H9 (cell line): Measurements from ENCODE around the gene THBS1. TPM values are rescaled to one million over a fixed set of nuclear protein-coding genes. Genes with fewer than 3 reads are reported as not detected.

Experiments
- DNase-seq: peaks from one replicate; pipeline ENCODE4 v3.0.0-alpha.2; 2017
- H2AFZ ChIP-seq: one replicate; pipeline ENCODE4 v1.6.1; 2013; ENCODE audit warnings: mild to moderate bottlenecking, low read length, control low read depth, moderate library complexity
- H2AK5ac ChIP-seq: 2 replicates; pipeline ENCODE4 v1.6.1; 2013; ENCODE audit warnings: low read length, control low read depth, mixed read lengths; ENCODE audit not compliant: insufficient read length
- H2BK120ac ChIP-seq: one replicate; pipeline ENCODE4 v1.6.1; 2013; ENCODE audit warnings: low read depth, mild to moderate bottlenecking, low read length, control low read depth, inconsistent platforms; ENCODE audit not compliant: poor library complexity, severe bottlenecking
- H2BK12ac ChIP-seq: 2 replicates; pipeline ENCODE4 v1.6.1; 2013; ENCODE audit warnings: low read length, control low read depth, mixed read lengths, low read depth; ENCODE audit not compliant: insufficient read length
- H2BK15ac ChIP-seq: 2 replicates; pipeline ENCODE4 v1.6.1; 2013; ENCODE audit warnings: low read depth, low read length, control low read depth
- H2BK20ac ChIP-seq: one replicate; pipeline ENCODE4 v1.6.1; 2013; ENCODE audit warnings: low read depth, mild to moderate bottlenecking, low read length, control low read depth, inconsistent platforms; ENCODE audit not compliant: poor library complexity, severe bottlenecking
- H2BK5ac ChIP-seq: 2 replicates; pipeline ENCODE4 v1.6.1; 2013; ENCODE audit warnings: low read length, control low read depth, mixed read lengths; ENCODE audit not compliant: insufficient read length
- H3K14ac ChIP-seq: 2 replicates; pipeline ENCODE4 v1.6.1; 2013; ENCODE audit warnings: low read length, control low read depth; ENCODE audit not compliant: insufficient read depth
- H3K18ac ChIP-seq: 2 replicates; pipeline ENCODE4 v1.6.1; 2013; ENCODE audit warnings: low read depth, mild to moderate bottlenecking, mixed read lengths, low read length, control low read depth; ENCODE audit not compliant: insufficient read length
- H3K23ac ChIP-seq: 2 replicates; pipeline ENCODE4 v1.6.1; 2013; ENCODE audit warnings: low read length, control low read depth, mixed read lengths, low read depth; ENCODE audit not compliant: insufficient read length
- H3K23me2 ChIP-seq: 2 replicates; pipeline ENCODE4 v1.6.1; 2013; ENCODE audit warnings: low read depth, mild to moderate bottlenecking, mixed read lengths, low read length, control low read depth; ENCODE audit not compliant: insufficient read length, poor library complexity, severe bottlenecking
- H3K27ac ChIP-seq: 2 replicates; pipeline ENCODE4 v1.5.1; 2013; ENCODE audit warnings: low read length, control low read depth, mixed read lengths, low read depth; ENCODE audit not compliant: insufficient read length
- H3K27me3 ChIP-seq: 2 replicates; pipeline ENCODE4 v1.6.1; 2013; ENCODE audit warnings: low read length, control low read depth, inconsistent platforms; ENCODE audit not compliant: insufficient read depth
- H3K4ac ChIP-seq: 2 replicates; pipeline ENCODE4 v1.6.1; 2013; ENCODE audit warnings: low read depth, mild to moderate bottlenecking, control low read depth, inconsistent platforms, low read length, moderate library complexity
- H3K4me1 ChIP-seq: 2 replicates; pipeline ENCODE4 v1.6.1; 2013; ENCODE audit warnings: low read length, control low read depth, inconsistent platforms; ENCODE audit not compliant: insufficient read depth
- H3K4me2 ChIP-seq: 2 replicates; pipeline ENCODE4 v1.6.1; 2013; ENCODE audit warnings: low read length, control low read depth, mixed read lengths; ENCODE audit not compliant: insufficient read length, insufficient read depth
- H3K56ac ChIP-seq: 2 replicates; pipeline ENCODE4 v1.6.1; 2013; ENCODE audit warnings: low read depth, mild to moderate bottlenecking, mixed read lengths, low read length, control low read depth; ENCODE audit not compliant: insufficient read length
- H3K79me1 ChIP-seq: 2 replicates; pipeline ENCODE4 v1.6.1; 2013; ENCODE audit warnings: low read depth, mild to moderate bottlenecking, moderate library complexity, low read length, control low read depth, inconsistent platforms; ENCODE audit not compliant: insufficient read depth, poor library complexity, severe bottlenecking
- H3K79me2 ChIP-seq: 2 replicates; pipeline ENCODE4 v1.6.1; 2013; ENCODE audit warnings: low read length, control low read depth, inconsistent platforms; ENCODE audit not compliant: insufficient read depth
- H3K9ac ChIP-seq: 2 replicates; pipeline ENCODE4 v1.6.1; 2013; ENCODE audit warnings: low read length, control low read depth, mixed read lengths; ENCODE audit not compliant: insufficient read length; ENCODE audit errors: extremely low read depth
- H3K9me3 ChIP-seq: one replicate; pipeline ENCODE4 v1.6.1; 2013; ENCODE audit warnings: low read depth, low read length, inconsistent platforms; ENCODE audit not compliant: control insufficient read depth
- H3T11ph ChIP-seq: one replicate; pipeline ENCODE4 v1.6.1; 2013; ENCODE audit warnings: mild to moderate bottlenecking, low read length, control low read depth, inconsistent platforms
- H4K20me1 ChIP-seq: one replicate; pipeline ENCODE4 v1.6.1; 2013; ENCODE audit not compliant: control insufficient read depth, insufficient read length, insufficient read depth
- H4K5ac ChIP-seq: 2 replicates; pipeline ENCODE4 v1.6.1; 2013; ENCODE audit warnings: low read depth, mild to moderate bottlenecking, mixed read lengths, low read length, control low read depth; ENCODE audit not compliant: insufficient read length
- H4K8ac ChIP-seq: replicated peaks from 2 replicates; pipeline ENCODE4 v1.6.1; 2013; ENCODE audit warnings: low read length, control low read depth, mixed read lengths, low read depth; ENCODE audit not compliant: insufficient read length
- H4K91ac ChIP-seq: 2 replicates; pipeline ENCODE4 v1.6.1; 2013; ENCODE audit warnings: low read depth, mild to moderate bottlenecking, moderate library complexity, mixed read lengths, low read length, control low read depth; ENCODE audit not compliant: insufficient read length
- H3K27ac Mint-ChIP-seq, 3 experiments: 2 replicates in 2 of 3; 3 replicates in 1 of 3; pipeline ENCODE4 v1.8.0; 2020 to 2021; ENCODE audit warnings: mixed read lengths in 3 of 3, mild to moderate bottlenecking in 1 of 3, moderate library complexity in 1 of 3
- H3K27me3 Mint-ChIP-seq: 2 replicates; pipeline ENCODE4 v1.8.0; 2021; ENCODE audit warnings: low read depth, mild to moderate bottlenecking, moderate library complexity, mixed read lengths
- H3K36me3 Mint-ChIP-seq, 3 experiments: 2 replicates in 2 of 3; 3 replicates in 1 of 3; pipeline ENCODE4 v1.8.0; 2020 to 2021; ENCODE audit warnings: low read depth in 3 of 3, mixed read lengths in 3 of 3; ENCODE audit not compliant: insufficient read depth in 1 of 3
- H3K4me1 Mint-ChIP-seq, 2 experiments: 2 replicates each; pipeline ENCODE4 v1.8.0; 2020; ENCODE audit warnings: mixed read lengths in 2 of 2
- H3K4me3 Mint-ChIP-seq, 2 experiments: 2 replicates in 1 of 2; 3 replicates in 1 of 2; pipeline ENCODE4 v1.8.0; 2020 to 2021; ENCODE audit warnings: mild to moderate bottlenecking in 2 of 2, mixed read lengths in 2 of 2, moderate library complexity in 1 of 2
- H3K9me3 Mint-ChIP-seq, 2 experiments: 2 replicates in 1 of 2; 3 replicates in 1 of 2; pipeline ENCODE4 v1.8.0; 2020; ENCODE audit warnings: mild to moderate bottlenecking in 2 of 2, mixed read lengths in 2 of 2, moderate library complexity in 1 of 2
- WGBS: extraction: QIAGEN DNeasy Blood & Tissue Kit; methylation state at CpG from one replicate; pipeline ENCODE4 v1.1.7; 2013; ENCODE audit warnings: missing lambda C conversion rate, low lambda C conversion rate, mixed read lengths; ENCODE audit not compliant: insufficient read length; ENCODE audit errors: extremely low coverage; 5-methylcytosine and 5-hydroxymethylcytosine counted together
- total RNA-seq: library from RNA; stranded (reverse); gene quantifications from 2 replicates; pipeline ENCODE4 v1.2.1, GENCODE V29; 2021
- TF ChIP-seq, protein P1 (sequence below): fragments of 200-600 bp; sonication (generic); conservative IDR thresholded peaks from 3 replicates; pipeline ENCODE4 v1.8.0; 2021; ENCODE audit warnings: antibody characterized with exemption, mild to moderate bottlenecking

THBS1 gene
- total RNA-seq, 1 experiment from 2014 or later, result 72.1 TPM

DNA sequence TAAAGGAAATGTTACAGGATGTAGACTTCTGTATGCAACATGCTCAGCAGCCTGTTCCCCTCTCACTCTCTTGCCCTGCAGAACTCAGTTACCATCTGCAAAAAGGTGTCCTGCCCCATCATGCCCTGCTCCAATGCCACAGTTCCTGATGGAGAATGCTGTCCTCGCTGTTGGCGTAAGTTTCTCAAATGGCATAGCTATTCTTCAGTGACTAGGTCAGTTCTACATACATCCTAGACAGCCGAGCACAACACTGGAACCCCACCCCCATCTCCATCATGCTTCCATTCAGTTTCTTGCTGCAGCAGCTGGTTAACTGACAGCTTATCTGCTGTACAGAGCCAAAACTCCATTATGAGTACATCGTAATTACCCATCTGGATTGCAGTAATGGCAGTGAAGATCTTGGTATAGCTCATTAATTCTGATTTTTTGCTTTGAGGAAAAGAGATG is 4.5 kb downstream of the THBS1 start:
- H3K79me2 ChIP-seq, result no peaks in the 10 kb centered on the region; the same call in 1 of the 2 replicates
- no CpG with 5 or more reads among the region's 4 CpGs for WGBS
- Mint-ChIP-seq H3K9me3 (peaks cover 0 to 5% of the 10 kb centered on the region in 2 experiments; a peak in 1 of 5 replicates), H3K27ac (no peak overlapping the region), H3K4me3 (no peak overlapping the region), H3K4me1 (peaks cover 20 to 26% of the 10 kb centered on the region in 2 experiments), H3K27me3 (no peaks in the 10 kb centered on the region; the same call in 1 of the 2 replicates), H3K36me3 (peaks cover 50 to 87% (median 86%) of the 10 kb centered on the region in 3 experiments; a peak in 6 of 7 replicates)
- no peak overlapping the region for H3K23ac ChIP-seq
- no peak overlapping the region for H3K27ac ChIP-seq
- no peak overlapping the region for H3K9ac ChIP-seq
- no peak overlapping the region for H3K4ac ChIP-seq
- H4K91ac ChIP-seq, result no peak overlapping the region
- H2AK5ac ChIP-seq, result no peak overlapping the region
- no peaks in the 10 kb centered on the region for H3K27me3 ChIP-seq
- no peaks in the 10 kb centered on the region for H3K79me1 ChIP-seq
- no peak overlapping the region for H2BK15ac ChIP-seq
- TF ChIP-seq, protein P1, sequence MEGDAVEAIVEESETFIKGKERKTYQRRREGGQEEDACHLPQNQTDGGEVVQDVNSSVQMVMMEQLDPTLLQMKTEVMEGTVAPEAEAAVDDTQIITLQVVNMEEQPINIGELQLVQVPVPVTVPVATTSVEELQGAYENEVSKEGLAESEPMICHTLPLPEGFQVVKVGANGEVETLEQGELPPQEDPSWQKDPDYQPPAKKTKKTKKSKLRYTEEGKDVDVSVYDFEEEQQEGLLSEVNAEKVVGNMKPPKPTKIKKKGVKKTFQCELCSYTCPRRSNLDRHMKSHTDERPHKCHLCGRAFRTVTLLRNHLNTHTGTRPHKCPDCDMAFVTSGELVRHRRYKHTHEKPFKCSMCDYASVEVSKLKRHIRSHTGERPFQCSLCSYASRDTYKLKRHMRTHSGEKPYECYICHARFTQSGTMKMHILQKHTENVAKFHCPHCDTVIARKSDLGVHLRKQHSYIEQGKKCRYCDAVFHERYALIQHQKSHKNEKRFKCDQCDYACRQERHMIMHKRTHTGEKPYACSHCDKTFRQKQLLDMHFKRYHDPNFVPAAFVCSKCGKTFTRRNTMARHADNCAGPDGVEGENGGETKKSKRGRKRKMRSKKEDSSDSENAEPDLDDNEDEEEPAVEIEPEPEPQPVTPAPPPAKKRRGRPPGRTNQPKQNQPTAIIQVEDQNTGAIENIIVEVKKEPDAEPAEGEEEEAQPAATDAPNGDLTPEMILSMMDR, result no peak
- H4K5ac ChIP-seq, result no peak overlapping the region
- H3K56ac ChIP-seq, result no peak overlapping the region
- no peak overlapping the region for H2BK12ac ChIP-seq
- H3K4me1 ChIP-seq, result no peaks in the 10 kb centered on the region; the same call in 1 of the 2 replicates
- H3K23me2 ChIP-seq, result peaks cover 11% of the 10 kb centered on the region
- H3K9me3 ChIP-seq, result no peaks in the 10 kb centered on the region
- no peak overlapping the region for H3T11ph ChIP-seq
- no peak overlapping the region for H2BK5ac ChIP-seq
- H3K18ac ChIP-seq, result no peak overlapping the region
- H2BK120ac ChIP-seq, result no peak overlapping the region
- no peak for DNase-seq
- no peak overlapping the region for H3K4me2 ChIP-seq
- H3K14ac ChIP-seq, result no peak overlapping the region
- H4K20me1 ChIP-seq, result no peaks in the 10 kb centered on the region
- no peak overlapping the region for H4K8ac ChIP-seq
- no peak overlapping the region for H2BK20ac ChIP-seq
- H2AFZ ChIP-seq, result no peak overlapping the region
